ENCODE results near the gene NLRP3.
"Not testable (repeated sequence)": the region's sequence is repeated elsewhere in the genome, so short reads cannot be mapped to it uniquely, and the experiment has no call there.

The NLRP3 gene

DNA sequence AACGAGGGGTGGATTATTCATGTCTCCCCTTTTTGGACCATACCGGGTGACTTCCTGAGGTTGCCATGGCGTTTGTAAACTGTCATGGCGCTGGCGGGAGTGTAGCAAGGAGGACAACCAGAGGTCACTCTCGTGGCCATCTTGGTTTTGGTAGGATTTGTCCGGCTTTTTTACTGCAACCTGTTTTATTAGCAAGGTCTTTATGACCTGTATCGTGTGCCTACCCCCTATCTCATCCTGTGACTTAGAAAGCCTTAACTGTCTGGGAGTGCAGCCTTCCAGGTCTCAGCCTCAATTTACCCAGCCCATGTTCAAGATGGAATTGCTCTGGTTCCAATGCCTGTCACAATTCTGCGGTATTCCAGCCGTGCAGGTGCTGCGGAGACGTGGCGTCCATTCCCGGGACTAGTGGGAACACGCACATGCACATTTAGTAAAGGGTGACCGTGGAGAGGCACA lies 44.1 kb upstream of the NLRP3 start:
- TF ChIP-seq, protein P1, sequence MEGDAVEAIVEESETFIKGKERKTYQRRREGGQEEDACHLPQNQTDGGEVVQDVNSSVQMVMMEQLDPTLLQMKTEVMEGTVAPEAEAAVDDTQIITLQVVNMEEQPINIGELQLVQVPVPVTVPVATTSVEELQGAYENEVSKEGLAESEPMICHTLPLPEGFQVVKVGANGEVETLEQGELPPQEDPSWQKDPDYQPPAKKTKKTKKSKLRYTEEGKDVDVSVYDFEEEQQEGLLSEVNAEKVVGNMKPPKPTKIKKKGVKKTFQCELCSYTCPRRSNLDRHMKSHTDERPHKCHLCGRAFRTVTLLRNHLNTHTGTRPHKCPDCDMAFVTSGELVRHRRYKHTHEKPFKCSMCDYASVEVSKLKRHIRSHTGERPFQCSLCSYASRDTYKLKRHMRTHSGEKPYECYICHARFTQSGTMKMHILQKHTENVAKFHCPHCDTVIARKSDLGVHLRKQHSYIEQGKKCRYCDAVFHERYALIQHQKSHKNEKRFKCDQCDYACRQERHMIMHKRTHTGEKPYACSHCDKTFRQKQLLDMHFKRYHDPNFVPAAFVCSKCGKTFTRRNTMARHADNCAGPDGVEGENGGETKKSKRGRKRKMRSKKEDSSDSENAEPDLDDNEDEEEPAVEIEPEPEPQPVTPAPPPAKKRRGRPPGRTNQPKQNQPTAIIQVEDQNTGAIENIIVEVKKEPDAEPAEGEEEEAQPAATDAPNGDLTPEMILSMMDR (IDR thresholded peaks at IDR 0.05; ENCODE audit: insufficient read depth, low read depth, low read length, missing control alignments): no peak
- no peak for DNase-seq (ENCODE audit: low read depth)
- no peak overlapping the region for H3K4me3 ChIP-seq (ENCODE audit: low read length)

DNA sequence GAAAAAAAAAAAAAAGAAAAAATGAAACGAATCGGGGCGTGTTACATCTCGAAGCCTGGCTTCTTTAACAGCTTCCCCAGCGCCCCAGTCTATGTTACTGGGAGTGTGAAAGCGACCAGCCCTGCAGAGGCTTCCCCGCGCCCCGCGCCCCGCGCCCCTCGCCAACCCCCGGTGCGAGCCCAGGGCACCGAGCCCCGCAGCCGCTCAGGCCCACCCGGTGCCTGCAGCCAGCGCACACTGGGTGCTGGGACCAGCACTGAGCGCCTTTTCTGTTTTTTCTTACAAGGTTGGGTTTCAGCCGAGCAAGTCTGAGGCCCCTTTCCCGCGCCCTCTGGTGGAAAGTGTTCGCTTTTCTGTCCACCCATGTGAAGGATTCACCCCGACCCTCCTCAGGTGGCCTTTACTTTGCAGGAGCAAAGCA lies 42.2 kb upstream of the NLRP3 start:
- TF ChIP-seq, protein P1 (IDR thresholded peaks at IDR 0.05; ENCODE audit: insufficient read depth, low read depth, low read length, missing control alignments): peak; percentile 57
- peak; percentile 55 for DNase-seq (ENCODE audit: low read depth)
- peak overlapping the region; percentile 15 for H3K4me3 ChIP-seq (ENCODE audit: low read length)

DNA sequence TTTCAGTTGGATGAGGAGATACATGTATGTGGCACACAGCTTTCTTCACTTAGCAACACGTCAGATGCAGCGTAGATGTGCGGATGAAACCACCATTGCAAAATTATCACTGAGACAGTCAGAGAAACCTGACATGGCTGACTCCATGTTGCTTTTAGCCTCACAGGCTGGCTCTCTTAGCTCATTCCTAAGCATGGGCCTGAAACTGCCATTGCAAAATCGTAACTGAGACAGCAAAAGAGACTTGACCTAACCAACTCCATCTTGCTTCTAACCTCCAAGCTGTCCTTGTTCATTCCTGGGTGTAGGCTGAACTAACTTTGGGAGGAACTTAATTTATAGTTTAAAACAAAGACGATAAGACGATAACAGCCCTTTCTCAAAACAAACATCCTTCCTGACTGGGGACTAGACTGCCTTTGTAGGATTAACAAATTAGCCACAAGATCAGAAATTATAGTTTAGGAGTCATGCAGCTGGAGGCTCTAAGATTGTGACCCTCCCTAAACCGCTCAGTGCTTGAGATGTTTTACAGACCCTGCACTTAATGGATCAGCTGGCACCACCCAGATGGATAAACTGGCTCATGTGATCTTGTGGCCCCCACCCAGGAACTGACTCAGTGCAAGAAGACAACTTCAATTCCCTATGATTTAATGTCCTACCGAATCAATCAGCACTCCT lies 41.2 kb upstream of the NLRP3 start:
- not testable (repeated sequence) for DNase-seq (ENCODE audit: low read depth); H3K4me3 ChIP-seq (ENCODE audit: low read length)

DNA sequence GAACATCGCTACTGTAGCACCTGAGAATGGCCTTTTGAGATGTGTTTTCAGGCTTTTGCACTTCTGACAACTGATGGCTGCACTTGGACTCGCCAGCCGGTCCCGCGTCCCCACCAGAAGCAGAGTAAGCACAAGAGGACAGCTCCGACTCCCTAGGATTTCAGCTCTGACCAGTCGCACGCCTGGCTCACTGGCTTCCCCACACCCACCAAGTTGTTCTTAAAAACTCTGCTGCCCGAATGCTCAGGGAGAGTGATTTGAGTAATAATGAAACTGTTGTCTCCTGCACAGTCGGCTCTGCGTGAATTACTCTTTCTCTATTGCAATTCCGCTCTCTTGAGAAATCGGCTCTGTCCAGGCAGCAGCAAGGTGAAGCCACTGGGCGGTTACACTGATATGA lies 40.2 kb upstream of the NLRP3 start:
- DNase-seq (ENCODE audit: low read depth): no peak
- TF ChIP-seq, protein P1 (IDR thresholded peaks at IDR 0.05; ENCODE audit: insufficient read depth, low read depth, low read length, missing control alignments): no peak
- H3K4me3 ChIP-seq (ENCODE audit: low read length): no peak overlapping the region

DNA sequence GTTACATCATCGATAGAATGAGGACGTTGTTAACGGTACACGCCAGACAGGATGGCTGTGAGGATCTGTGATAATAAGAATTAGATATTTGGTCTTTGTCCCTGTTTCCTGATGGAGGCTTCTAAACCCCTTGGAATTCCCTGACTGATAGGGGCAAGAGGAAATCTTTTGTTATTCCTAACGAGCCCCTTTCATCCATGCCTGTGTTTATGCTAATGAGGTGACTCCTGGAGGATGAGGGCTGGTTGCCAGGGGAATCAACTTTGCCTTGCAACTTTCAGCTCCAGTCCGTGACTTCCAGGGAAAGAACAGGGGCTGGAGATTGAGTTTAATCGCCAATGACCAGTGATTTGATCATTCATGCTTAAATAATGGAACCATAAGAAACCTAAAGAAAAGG lies 39.3 kb upstream of the NLRP3 start:
- H3K4me3 ChIP-seq (ENCODE audit: low read length): no peak overlapping the region
- no peak for DNase-seq (ENCODE audit: low read depth)
- TF ChIP-seq, protein P1 (IDR thresholded peaks at IDR 0.05; ENCODE audit: insufficient read depth, low read depth, low read length, missing control alignments): no peak

DNA sequence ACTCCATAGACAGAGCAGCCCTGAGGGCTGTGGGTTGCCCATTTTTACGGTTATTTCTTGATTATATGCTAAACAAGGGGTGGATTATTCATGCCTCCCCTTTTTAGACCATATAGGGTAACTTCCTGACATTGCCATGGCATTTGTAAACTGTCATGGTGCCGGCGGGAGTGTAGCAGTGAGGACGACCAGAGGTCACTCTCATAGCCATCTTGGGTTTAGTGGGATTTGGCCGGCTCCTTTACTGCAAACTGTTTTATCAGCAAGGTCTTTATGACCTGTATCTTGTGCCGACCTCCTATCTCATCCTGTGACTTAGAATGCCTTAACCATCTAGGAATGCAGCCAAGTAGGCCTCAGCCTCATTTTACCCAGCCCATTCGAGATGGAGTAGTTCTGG lies 38.3 kb upstream of the NLRP3 start:
- H3K4me3 ChIP-seq (ENCODE audit: low read length); DNase-seq (ENCODE audit: low read depth): not testable (repeated sequence)

DNA sequence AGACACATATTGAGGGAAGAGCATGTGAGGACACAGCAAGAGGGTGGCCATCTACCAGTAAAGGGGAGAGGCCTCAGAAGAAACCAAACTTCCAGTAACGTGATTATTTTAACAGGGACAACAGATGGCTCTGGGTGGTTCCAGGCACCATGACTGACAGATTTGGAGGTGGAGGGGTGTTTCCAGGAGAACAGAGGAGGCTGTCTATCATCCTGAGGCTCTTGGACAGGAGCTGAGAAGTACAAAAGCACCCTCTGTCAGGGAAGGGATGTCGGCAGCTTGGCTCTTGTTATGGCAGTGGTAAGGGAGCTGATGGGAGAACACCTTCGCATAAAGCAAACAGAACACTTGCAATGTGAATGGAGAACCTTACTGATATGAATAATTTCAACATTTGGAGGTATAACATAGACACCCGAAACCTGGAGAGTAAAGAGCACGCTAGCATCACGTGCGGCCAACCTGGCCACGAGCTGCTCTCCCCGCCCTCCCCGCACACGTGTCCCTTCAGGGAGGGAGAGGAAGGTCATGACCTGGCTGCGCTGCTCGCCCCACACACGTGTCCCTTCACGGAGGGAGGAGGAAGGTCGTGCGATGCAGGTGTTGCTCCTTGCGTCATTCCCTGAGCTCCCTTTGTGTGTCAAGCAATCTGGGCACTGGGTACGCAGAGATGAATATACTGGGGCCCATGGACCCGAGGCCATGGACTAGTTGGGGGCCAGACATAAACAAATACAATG lies 37.5 kb upstream of the NLRP3 start:
- no peak overlapping the region for H3K4me3 ChIP-seq (ENCODE audit: low read length)
- no peak for DNase-seq (ENCODE audit: low read depth)
- TF ChIP-seq, protein P1 (IDR thresholded peaks at IDR 0.05; ENCODE audit: insufficient read depth, low read depth, low read length, missing control alignments): no peak

DNA sequence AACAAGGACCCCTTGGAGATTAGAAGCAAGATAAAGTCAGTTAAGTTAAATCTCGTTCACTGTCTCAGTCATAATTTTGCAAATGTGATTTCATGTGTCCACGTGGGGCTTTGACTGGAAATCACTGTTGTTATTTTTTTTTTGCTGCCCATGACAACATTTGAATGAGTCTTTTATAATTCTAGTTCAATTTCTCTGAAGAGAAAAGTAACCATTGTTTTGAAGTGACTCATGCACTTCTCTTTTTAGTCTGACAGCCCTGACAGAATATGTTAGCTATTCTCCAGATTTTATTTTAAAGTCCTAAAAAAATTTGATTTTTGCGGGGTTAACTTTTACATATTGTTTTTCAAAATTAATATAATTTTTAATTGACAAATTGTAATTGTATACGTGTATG lies 30.7 kb upstream of the NLRP3 start:
- no peak overlapping the region for H3K4me3 ChIP-seq (ENCODE audit: low read length)
- TF ChIP-seq, protein P1 (IDR thresholded peaks at IDR 0.05; ENCODE audit: insufficient read depth, low read depth, low read length, missing control alignments): no peak

More for the DNA sequence above, 30.7 kb upstream of the NLRP3 start:
- DNase-seq (ENCODE audit: low read depth): no peak

All from epithelial cell of esophagus (primary cell).